ENCODE results near the gene WIPF1.

The WIPF1 gene

GRCh38 chr2:174595116-174595809, 2.3 kb downstream of the WIPF1 start:
- TF ChIP-seq, protein P1, sequence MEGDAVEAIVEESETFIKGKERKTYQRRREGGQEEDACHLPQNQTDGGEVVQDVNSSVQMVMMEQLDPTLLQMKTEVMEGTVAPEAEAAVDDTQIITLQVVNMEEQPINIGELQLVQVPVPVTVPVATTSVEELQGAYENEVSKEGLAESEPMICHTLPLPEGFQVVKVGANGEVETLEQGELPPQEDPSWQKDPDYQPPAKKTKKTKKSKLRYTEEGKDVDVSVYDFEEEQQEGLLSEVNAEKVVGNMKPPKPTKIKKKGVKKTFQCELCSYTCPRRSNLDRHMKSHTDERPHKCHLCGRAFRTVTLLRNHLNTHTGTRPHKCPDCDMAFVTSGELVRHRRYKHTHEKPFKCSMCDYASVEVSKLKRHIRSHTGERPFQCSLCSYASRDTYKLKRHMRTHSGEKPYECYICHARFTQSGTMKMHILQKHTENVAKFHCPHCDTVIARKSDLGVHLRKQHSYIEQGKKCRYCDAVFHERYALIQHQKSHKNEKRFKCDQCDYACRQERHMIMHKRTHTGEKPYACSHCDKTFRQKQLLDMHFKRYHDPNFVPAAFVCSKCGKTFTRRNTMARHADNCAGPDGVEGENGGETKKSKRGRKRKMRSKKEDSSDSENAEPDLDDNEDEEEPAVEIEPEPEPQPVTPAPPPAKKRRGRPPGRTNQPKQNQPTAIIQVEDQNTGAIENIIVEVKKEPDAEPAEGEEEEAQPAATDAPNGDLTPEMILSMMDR (conservative IDR thresholded peaks at IDR 0.05; ENCODE audit: control insufficient read depth, insufficient read depth, low read depth, low read length) = no peak
- DNase-seq (ENCODE audit: low read depth) = no peak
- H3K4me3 ChIP-seq (ENCODE audit: control insufficient read depth, low read depth, low read length) = no peak overlapping the region

DNA sequence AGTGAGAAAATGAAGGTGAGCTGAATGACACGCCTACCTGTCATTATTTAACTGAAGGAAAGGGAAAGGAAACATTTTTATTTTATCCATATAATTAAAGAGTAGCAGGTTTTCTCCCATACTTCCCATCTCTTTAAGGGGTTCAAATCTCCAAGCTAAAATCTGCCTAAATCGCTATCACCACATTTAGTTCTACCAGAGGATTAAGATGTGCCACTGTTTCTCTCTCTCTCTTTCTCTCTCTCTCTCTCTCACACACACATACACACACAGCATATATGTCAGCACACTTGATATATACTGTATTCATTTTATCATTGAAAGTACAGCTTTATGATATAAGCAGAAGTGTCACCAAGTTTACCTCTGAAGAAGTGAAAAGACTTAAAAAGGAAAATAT, 3.1 kb downstream of the WIPF1 start:
- TF ChIP-seq, protein P1 (conservative IDR thresholded peaks at IDR 0.05; ENCODE audit: control insufficient read depth, insufficient read depth, low read depth, low read length) = no peak
- no peak for DNase-seq (ENCODE audit: low read depth)
- no peak overlapping the region for H3K4me3 ChIP-seq (ENCODE audit: control insufficient read depth, low read depth, low read length)

DNA sequence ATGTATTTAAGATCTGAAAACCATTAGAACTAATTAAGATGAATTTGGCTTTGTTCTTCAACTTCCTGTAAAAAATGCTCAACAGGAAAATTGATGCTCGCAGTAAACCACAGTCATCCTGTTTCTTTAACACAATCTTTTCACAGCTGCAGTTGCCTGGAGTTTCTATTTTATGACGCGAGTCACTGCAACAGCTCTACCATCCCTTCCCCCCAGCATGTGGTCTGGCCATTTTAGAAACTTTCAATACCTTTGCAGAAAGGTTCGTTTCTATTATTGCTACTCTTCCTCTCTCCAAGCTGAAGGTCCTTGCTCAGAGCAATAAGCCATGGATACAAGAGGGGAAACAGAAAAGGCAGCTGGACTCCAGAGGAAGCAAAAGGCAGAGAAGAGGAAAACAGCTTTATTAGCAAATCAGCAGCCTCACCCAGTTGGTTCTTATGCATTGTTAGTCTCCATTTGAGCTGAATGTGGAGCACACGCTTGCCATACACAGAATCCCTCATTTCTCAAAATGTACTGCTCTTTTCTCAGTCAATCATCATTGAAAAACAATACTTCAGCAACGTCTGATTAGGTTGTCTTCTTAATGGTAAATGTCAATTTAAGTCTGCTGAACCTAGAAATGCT, 3.9 kb downstream of the WIPF1 start:
- TF ChIP-seq, protein P1 (conservative IDR thresholded peaks at IDR 0.05; ENCODE audit: control insufficient read depth, insufficient read depth, low read depth, low read length) = no peak
- H3K4me3 ChIP-seq (ENCODE audit: control insufficient read depth, low read depth, low read length) = no peak overlapping the region
- DNase-seq (ENCODE audit: low read depth) = peak; percentile 82

GRCh38 chr2:174593041-174593440, 4.6 kb downstream of the WIPF1 start:
- no peak overlapping the region for H3K4me3 ChIP-seq (ENCODE audit: control insufficient read depth, low read depth, low read length)
- TF ChIP-seq, protein P1 (conservative IDR thresholded peaks at IDR 0.05; ENCODE audit: control insufficient read depth, insufficient read depth, low read depth, low read length) = no peak
- DNase-seq (ENCODE audit: low read depth) = no peak

- no peak for DNase-seq (ENCODE audit: low read depth)
- TF ChIP-seq, protein P1 (conservative IDR thresholded peaks at IDR 0.05; ENCODE audit: control insufficient read depth, insufficient read depth, low read depth, low read length) = no peak
- H3K4me3 ChIP-seq (ENCODE audit: control insufficient read depth, low read depth, low read length) = no peak overlapping the region
Measured at GRCh38 chr2:174591740-174592139, 5.9 kb downstream of the WIPF1 start.

- TF ChIP-seq, protein P1 (conservative IDR thresholded peaks at IDR 0.05; ENCODE audit: control insufficient read depth, insufficient read depth, low read depth, low read length) = no peak
- no peak overlapping the region for H3K4me3 ChIP-seq (ENCODE audit: control insufficient read depth, low read depth, low read length)
- DNase-seq (ENCODE audit: low read depth) = no peak
Measured at GRCh38 chr2:174590928-174591648, 6.5 kb downstream of the WIPF1 start.
